K562 (cell line): ENCODE results near the gene UPF1. TPM values are rescaled to one million over a fixed set of nuclear protein-coding genes. Genes with fewer than 3 reads are reported as not detected.

Experiments
- ARID4B ChIP-seq: sonication (generic); formaldehyde crosslinking; IDR thresholded peaks from 2 replicates; pipeline ENCODE4 v1.8.0; 2022; ENCODE audit warnings: mild to moderate bottlenecking, missing genetic modification reagents
- BRCA1 ChIP-seq, 2 experiments: fragments of 450-650 bp in 1 of 2; sonication (generic) in 1 of 2; formaldehyde crosslinking in 1 of 2; IDR thresholded peaks; 2 replicates each; pipeline versions ENCODE4 v1.5.0 to v1.6.1; 2017 to 2020; ENCODE audit warnings: mild to moderate bottlenecking in 1 of 2, missing genetic modification reagents in 1 of 2
- BRD9 ChIP-seq: fragments of 450-650 bp; IDR thresholded peaks from 2 replicates; pipeline ENCODE4 v1.6.1; 2018; ENCODE audit warnings: low read depth; ENCODE audit not compliant: partially characterized antibody
- HDAC3 ChIP-seq: fragments of 450-650 bp; IDR thresholded peaks from 2 replicates; pipeline ENCODE4 v1.6.1; 2018; ENCODE audit warnings: borderline replicate concordance, mild to moderate bottlenecking, moderate library complexity; ENCODE audit not compliant: partially characterized antibody
- SNRNP70 ChIP-seq: fragments of 200-400 bp; formaldehyde crosslinking; optimal IDR thresholded peaks from 2 replicates; pipeline ENCODE3; 2017; ENCODE audit warnings: low read depth, low read length
- ZNF740 ChIP-seq, 3 experiments: fragments of 200-800 bp in 1 of 3; sonication (Bioruptor generic) in 1 of 3; sonication (generic) in 1 of 3; formaldehyde crosslinking in 1 of 3; IDR thresholded peaks; 2 replicates each; pipeline versions ENCODE4 v1.6.1 to v1.8.0; 2016 to 2022; ENCODE audit warnings: mild to moderate bottlenecking in 2 of 3, missing compliant biosample characterization in 2 of 3, missing genetic modification characterization in 2 of 3, missing genetic modification reagents in 1 of 3
- ZNF778 ChIP-seq: fragments of 450-650 bp; formaldehyde crosslinking; IDR thresholded peaks from 2 replicates; pipeline ENCODE4 v1.4.0; 2020; ENCODE audit warnings: mild to moderate bottlenecking, moderate library complexity
- polyA plus RNA-seq, 8 experiments: library from polyadenylated mRNA; depleted of rRNA in 4 of 8; stranded (reverse) in 5 of 8; unstranded in 3 of 8; fragments of >200 nt; fragmentation: Nextera tagmentation in 2 of 8; fragmentation: Illumina TruSeq in 1 of 8; extraction: Ambion mirVana in 2 of 8; extraction: Trizol in 1 of 8; gene quantifications; 2 replicates each; pipeline versions ENCODE4 v1.2.1 to v1.2.3, GENCODE V29; 2011 to 2014; ENCODE audit warnings: inconsistent platforms in 1 of 8, missing spikeins in 1 of 8
- total RNA-seq, 7 experiments: library from RNA; depleted of rRNA in 6 of 7; stranded (reverse); fragments of >200 nt in 6 of 7; fragmentation: Illumina TruSeq in 2 of 7; extraction: Trizol in 2 of 7; gene quantifications; 2 replicates each; pipeline versions ENCODE4 v1.2.1 to v1.2.3, GENCODE V29; 2011 to 2021; ENCODE audit warnings: low replicate concordance in 1 of 7

Gene UPF1
- total and polyA plus RNA-seq, 9 of the 15 experiments (the other 6 are each of a cell fraction or from before 2014, with no cell fraction given): 0.34 to 103 (median 27.9) TPM

- no peak for TF ChIP-seq BRCA1 (IDR thresholded peaks at IDR 0.05)
- no peak for TF ChIP-seq BRCA1 (CRISPR knock-in tag; IDR thresholded peaks at IDR 0.05)
- TF ChIP-seq HDAC3: no peak
- no peak for TF ChIP-seq ZNF778 (CRISPR knock-in tag)
- TF ChIP-seq ZNF740 (CRISPR knock-in tag; IDR thresholded peaks at IDR 0.05): no peak
- TF ChIP-seq ZNF740 (tag; IDR thresholded peaks at IDR 0.05): no peak
- no peak for TF ChIP-seq SNRNP70
- no peak for TF ChIP-seq ARID4B (CRISPR knock-in tag)
- TF ChIP-seq BRD9: no peak
- TF ChIP-seq, all 486 proteins: peak for 0
Observed at GRCh38 chr19:18860302-18860700, 28.5 kb downstream of the UPF1 start (continued).
